WTC11 (cell line): Measurements from ENCODE around the gene BEND3.

Experiments
- ATF2 ChIP-seq: sonication (generic); formaldehyde crosslinking; IDR thresholded peaks from 2 replicates; pipeline ENCODE4 v1.8.1; 2022; ENCODE audit warnings: low read depth, missing genetic modification reagents, borderline replicate concordance
- CREB1 ChIP-seq: sonication (generic); formaldehyde crosslinking; IDR thresholded peaks from 2 replicates; pipeline ENCODE4 v1.8.0; 2023; ENCODE audit warnings: mild to moderate bottlenecking, missing genetic modification reagents
- CTCF ChIP-seq: fragments of 200-600 bp; IDR thresholded peaks from 2 replicates; pipeline ENCODE4 v1.8.0; 2022; ENCODE audit warnings: antibody characterized with exemption
- ELF4 ChIP-seq: sonication (generic); formaldehyde crosslinking; IDR thresholded peaks from 2 replicates; pipeline ENCODE4 v1.8.1; 2022; ENCODE audit warnings: low read depth, mild to moderate bottlenecking, moderate library complexity, missing genetic modification reagents
- IRF2 ChIP-seq: sonication (generic); formaldehyde crosslinking; IDR thresholded peaks from 2 replicates; pipeline ENCODE4 v1.8.0; 2022; ENCODE audit warnings: low read depth, missing genetic modification reagents, borderline replicate concordance
- NFYB ChIP-seq: sonication (generic); formaldehyde crosslinking; conservative IDR thresholded peaks from 2 replicates; pipeline ENCODE4 v1.8.0; 2022; ENCODE audit warnings: low read depth, missing genetic modification reagents
- PRDM15 ChIP-seq: sonication (generic); formaldehyde crosslinking; IDR thresholded peaks from 2 replicates; pipeline ENCODE4 v1.8.0; 2022; ENCODE audit warnings: missing genetic modification reagents
- SMAD3 ChIP-seq: sonication (generic); formaldehyde crosslinking; IDR thresholded peaks from 2 replicates; pipeline ENCODE4 v1.8.0; 2022; ENCODE audit warnings: missing genetic modification reagents, mild to moderate bottlenecking, borderline replicate concordance
- SP1 ChIP-seq: sonication (generic); formaldehyde crosslinking; conservative IDR thresholded peaks from 2 replicates; pipeline ENCODE4 v1.8.1; 2022; ENCODE audit warnings: missing genetic modification reagents
- TEAD4 ChIP-seq: sonication (generic); formaldehyde crosslinking; IDR thresholded peaks from 2 replicates; pipeline ENCODE4 v1.8.0; 2022; ENCODE audit warnings: mild to moderate bottlenecking, missing genetic modification reagents
- USF1 ChIP-seq: sonication (generic); formaldehyde crosslinking; IDR thresholded peaks from 2 replicates; pipeline ENCODE4 v1.8.0; 2022; ENCODE audit warnings: mild to moderate bottlenecking, missing genetic modification reagents
- USF2 ChIP-seq: sonication (generic); formaldehyde crosslinking; IDR thresholded peaks from 2 replicates; pipeline ENCODE4 v1.8.1; 2023; ENCODE audit warnings: mild to moderate bottlenecking, missing genetic modification reagents, moderate library complexity
- ZBTB21 ChIP-seq: sonication (generic); formaldehyde crosslinking; IDR thresholded peaks from 2 replicates; pipeline ENCODE4 v1.8.1; 2023; ENCODE audit warnings: mild to moderate bottlenecking, missing genetic modification reagents, borderline replicate concordance
- ZBTB43 ChIP-seq: sonication (generic); formaldehyde crosslinking; IDR thresholded peaks from 2 replicates; pipeline ENCODE4 v1.8.1; 2023; ENCODE audit warnings: mild to moderate bottlenecking, missing genetic modification reagents

- TF ChIP-seq CTCF (no peak), CREB1 (no peak), TEAD4 (CRISPR knock-in tag) (no peak), SMAD3 (CRISPR knock-in tag) (no peak), ZBTB43 (CRISPR knock-in tag) (no peak), USF1 (CRISPR knock-in tag) (no peak), NFYB (CRISPR knock-in tag) (no peak), ATF2 (no peak), PRDM15 (CRISPR knock-in tag) (no peak), IRF2 (CRISPR knock-in tag) (no peak), ELF4 (no peak), ZBTB21 (CRISPR knock-in tag) (no peak), SP1 (no peak), USF2 (CRISPR knock-in tag) (no peak)
Observed at GRCh38 chr6:107068691-107069630, 46.4 kb downstream of the BEND3 start.
